ENCODE measurements around the gene SLC8A1.
A peak's percentile ranks its signal among the peaks of the same experiment; 100 is the strongest.

The SLC8A1 gene

DNA sequence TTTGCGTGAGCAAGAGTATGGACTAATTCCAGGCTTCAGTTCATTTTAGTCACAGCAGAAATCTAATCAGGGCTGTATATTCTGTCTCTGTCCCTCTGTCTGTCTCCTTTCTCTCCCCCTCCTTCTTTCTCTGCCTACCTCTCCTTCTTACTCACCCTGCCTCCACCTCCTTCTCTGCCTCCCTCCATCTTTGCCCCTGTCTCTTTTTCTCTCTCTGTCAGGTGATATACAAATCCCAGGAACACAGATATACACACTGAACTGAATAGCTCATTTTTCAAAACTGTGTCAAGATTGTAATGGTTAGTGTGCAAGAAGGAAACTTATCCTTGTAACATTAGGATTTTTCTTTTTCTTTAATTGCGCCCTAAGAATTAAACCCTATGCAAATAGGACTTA lies 32.5 kb downstream of the SLC8A1 start:
- no peak for DNase-seq

GRCh38 chr2:40418614-40419363 lies 33.1 kb downstream of the SLC8A1 start:
- DNase-seq = no peak

- DNase-seq = no peak
Measured at GRCh38 chr2:40416486-40416885, 35.4 kb downstream of the SLC8A1 start.

GRCh38 chr2:40415391-40415790 lies 36.5 kb downstream of the SLC8A1 start:
- DNase-seq = no peak

DNA sequence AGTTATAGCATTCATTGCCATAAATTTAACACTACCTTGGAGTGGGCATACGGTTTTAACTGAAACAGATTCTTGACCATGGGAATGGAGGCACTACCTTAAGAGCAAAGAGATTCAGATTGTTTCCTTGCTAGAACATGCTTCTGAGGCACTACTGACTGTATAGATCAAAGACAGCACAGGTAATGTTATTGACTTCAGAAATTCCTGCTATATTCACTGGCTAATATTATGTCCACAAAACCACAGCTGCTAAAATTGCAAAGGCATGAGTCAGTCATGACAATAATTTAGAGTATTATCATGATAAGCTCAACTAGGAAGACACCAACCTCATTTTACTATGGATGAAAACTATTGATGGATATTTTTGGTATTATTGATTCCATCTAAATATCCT lies 39.4 kb downstream of the SLC8A1 start:
- DNase-seq = no peak

DNA sequence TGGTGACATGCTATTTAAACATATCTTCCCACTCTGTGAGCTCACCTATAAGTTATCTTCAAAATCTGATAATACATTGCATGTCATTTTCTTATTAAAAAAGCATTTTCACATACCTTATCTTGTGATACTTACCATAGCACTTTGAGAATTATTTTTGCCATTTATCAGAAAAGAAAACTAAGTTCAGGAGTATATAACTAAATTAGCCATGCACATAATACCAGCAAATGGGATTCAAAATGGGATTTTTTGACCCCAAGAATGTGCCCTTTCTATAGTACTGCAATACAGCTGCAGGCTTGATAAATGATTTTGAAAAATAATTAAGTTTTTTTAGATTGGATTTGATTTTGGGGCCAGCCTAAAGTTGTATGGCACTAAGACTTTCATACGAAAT lies 41.2 kb downstream of the SLC8A1 start:
- DNase-seq = no peak

- no peak for DNase-seq
Measured at GRCh38 chr2:40409734-40410133, 42.2 kb downstream of the SLC8A1 start.

GRCh38 chr2:40406485-40407289 lies 45.2 kb downstream of the SLC8A1 start:
- DNase-seq = no peak

DNA sequence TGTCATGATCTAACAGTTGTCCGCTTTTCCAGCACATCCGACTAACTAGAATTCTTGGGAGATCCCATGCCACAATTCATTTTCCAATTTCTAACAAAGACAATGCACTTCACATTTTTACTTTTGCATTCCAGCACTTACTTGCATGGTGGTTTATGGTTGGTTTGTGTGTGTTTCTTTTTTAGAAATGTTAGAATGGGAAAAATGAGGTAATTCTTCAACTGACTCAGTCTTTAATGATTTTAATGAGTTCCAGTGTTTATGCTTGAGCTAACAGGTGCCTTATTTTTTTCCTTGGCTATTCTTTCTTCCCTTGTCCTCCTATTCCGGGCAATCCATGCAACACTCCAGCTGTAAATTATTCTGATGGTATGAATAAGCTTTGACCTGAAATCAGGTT lies 46.4 kb downstream of the SLC8A1 start:
- DNase-seq = no peak

GRCh38 chr2:40404517-40404916 lies 47.4 kb downstream of the SLC8A1 start:
- no peak for DNase-seq

- no peak for DNase-seq
Measured at GRCh38 chr2:40403233-40403836, 48.6 kb downstream of the SLC8A1 start.

DNA sequence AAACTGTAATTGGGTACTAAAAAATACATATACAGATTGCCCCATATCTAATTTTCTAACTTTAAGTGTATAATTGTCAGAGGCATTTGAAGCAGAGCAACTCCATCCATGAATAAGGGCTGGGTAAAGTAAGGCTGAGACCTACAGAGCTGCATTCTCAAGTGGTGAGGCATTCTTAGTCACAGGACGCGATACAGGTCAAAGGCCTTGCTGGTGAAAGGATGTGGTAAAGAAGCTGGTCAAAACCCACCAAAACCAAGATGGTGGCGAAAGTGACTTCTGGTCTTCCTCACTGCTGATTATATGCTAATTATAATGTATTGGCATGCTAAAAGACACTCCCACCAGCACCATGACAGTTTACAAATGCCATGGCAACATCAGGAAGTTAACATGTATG lies 50.0 kb downstream of the SLC8A1 start:
- DNase-seq = no peak

- DNase-seq = no peak
Measured at GRCh38 chr2:40400336-40400953, 51.4 kb downstream of the SLC8A1 start.

GRCh38 chr2:40397765-40398164 lies 54.1 kb downstream of the SLC8A1 start:
- DNase-seq = no peak

DNA sequence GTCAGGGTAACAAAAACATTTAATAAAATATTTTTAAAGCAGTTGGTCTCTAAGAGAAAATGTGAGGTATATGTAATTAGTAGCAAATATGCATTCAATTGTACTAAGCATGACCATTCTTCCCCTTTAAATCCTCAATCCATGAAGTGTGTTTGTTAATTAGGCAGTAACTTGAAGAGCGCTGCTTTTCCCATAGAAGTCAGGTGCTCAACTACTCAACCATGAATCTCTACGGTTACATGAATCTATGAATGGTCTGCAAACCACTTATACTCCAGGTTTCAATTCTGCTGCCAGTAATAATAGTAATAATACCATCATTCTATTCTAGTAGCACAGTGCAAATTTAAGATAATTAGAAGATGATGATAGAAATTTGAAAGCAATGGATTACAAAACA lies 55.8 kb downstream of the SLC8A1 start:
- DNase-seq = no peak

- DNase-seq = no peak
Measured at GRCh38 chr2:40395169-40396073, 56.5 kb downstream of the SLC8A1 start.

GRCh38 chr2:40394597-40394996 lies 57.3 kb downstream of the SLC8A1 start:
- peak; percentile 59 to 68 for DNase-seq

DNA sequence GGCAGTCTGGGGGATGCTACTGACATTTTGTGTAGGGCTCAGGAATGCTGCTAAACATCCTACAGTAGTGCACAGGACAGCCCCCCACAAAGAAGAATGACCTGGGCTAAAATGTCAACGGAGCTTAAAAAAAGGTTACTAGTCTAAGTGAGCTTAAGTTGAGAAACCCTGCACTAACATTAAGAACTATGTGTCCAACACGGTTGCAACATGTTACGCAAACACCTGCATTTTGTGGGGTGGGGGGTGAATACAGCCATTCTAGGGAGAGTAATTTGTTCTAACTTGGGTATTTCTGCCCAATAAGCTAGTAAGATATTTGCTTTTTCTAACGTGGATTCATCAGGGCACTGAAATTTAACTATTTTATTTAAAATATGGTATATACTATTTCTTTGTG lies 57.9 kb downstream of the SLC8A1 start:
- DNase-seq = no peak

DNA sequence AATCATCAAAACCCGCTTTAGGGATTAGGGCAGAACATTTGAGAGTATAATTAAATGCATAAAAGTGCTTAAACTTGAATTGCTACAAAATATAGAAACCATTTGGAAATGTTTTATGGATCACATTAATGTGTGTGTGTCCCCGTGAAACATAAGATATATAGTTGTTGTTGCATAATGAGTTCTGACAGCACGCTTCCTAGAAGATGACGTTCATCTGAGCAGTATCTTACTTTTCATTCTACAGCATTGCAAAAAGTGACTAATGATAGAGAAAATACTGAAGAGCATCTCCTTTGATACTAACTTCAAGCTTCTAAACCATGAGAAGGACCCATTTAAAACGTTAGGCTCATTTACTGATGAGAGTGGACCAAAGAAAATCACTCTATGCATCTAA lies 63.7 kb downstream of the SLC8A1 start:
- DNase-seq = no peak

- no peak for DNase-seq
Measured at GRCh38 chr2:40386177-40386576, 65.7 kb downstream of the SLC8A1 start.

DNA sequence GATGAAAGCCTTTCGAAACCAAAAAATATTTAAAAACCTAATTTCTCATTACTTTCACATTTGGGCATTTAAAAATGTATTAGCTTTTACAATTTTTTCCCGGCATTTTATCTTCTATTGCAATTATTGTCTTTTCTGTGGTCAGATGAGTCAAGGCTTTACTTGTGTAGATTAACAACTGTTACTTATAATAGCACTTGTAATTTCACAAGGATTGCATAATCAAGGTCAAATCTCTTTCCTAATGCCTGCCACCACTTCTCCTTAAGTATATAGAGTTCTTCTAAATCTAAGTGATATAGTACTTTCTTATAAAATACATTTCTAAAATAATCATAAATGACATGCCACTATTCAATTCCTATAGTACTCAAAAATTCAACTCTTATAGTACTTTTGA lies 67.2 kb downstream of the SLC8A1 start:
- DNase-seq = peak; percentile 90 to 97

DNA sequence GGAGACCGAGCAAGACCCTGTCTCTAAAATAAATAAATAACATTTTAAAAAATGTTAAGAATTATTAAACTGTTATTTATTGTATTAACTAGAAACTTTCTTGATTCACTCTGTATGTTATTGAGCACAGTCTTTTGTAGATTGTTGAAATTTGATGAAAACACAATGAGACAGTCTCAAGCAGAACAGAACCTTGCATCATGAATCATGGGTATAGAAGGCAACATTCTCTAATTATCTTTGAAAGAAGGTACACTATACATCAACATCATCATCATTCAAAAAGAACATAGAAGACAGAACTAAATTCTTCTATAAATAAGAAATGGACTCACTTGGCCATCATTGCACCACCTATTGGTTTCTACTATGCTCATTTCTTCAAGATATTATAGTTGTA lies 67.7 kb downstream of the SLC8A1 start:
- DNase-seq = no peak
